Ishikawa (cell line): ENCODE data around the gene CTDP1.

Source experiments
- NFIC ChIP-seq: IDR thresholded peaks from 2 replicates; pipeline ENCODE4 v1.6.1; 2012
- RAD21 ChIP-seq: IDR thresholded peaks from 2 replicates; pipeline ENCODE4 v1.6.1; 2012; ENCODE audit warnings: low read depth
- TAF1 ChIP-seq: IDR thresholded peaks from 2 replicates; pipeline ENCODE4 v1.6.1; 2012; ENCODE audit warnings: low read depth, mild to moderate bottlenecking
- TF ChIP-seq, protein P1 (sequence below): IDR thresholded peaks from 2 replicates; pipeline ENCODE4 v1.6.1; 2012
- TF ChIP-seq, protein P2 (sequence below): IDR thresholded peaks from 2 replicates; pipeline ENCODE4 v1.6.1; 2012

DNA sequence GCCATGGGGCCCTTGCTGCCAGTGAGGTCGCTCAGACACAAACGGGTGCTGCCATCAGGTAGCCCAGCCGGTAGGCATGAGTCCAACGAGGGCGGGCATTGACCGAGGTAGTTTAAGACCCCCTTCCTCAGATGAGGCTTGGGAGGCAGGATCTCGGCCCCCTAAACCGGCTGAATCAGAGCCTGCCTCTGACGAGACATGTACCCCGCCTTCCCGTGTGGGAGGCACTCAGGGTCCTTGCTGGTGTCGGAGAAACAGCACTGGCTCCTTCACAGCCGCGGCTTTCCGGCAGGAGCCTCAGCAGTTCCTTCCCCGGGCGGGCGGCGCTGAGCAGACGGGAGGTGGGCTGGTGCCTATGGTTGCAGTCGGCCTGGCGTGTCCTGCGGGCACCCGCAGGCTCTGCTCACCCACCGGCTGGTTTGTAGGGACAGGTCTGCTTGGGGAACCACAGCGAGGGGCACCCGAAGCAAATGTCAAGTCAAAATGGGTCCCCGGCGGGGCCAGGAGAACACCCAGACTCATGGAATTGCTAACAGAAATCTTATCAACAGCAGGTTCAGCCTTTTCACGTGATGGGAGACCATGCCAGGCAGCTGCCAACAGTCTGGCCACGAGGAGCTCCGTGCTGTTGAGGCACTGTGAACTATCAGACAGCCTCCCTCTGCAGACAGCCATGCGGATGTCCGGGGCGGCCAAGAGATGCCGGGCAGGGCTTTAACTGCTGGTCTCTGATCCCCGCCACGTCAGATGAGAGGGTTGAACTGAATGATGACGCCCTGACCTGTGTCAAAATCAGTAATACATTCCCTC, 121.0 kb downstream of the CTDP1 start:
- TF ChIP-seq, protein P1, sequence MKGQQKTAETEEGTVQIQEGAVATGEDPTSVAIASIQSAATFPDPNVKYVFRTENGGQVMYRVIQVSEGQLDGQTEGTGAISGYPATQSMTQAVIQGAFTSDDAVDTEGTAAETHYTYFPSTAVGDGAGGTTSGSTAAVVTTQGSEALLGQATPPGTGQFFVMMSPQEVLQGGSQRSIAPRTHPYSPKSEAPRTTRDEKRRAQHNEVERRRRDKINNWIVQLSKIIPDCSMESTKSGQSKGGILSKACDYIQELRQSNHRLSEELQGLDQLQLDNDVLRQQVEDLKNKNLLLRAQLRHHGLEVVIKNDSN, result no peak
- TF ChIP-seq, protein P2, sequence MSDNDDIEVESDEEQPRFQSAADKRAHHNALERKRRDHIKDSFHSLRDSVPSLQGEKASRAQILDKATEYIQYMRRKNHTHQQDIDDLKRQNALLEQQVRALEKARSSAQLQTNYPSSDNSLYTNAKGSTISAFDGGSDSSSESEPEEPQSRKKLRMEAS, result no peak
- TF ChIP-seq TAF1 (no peak), NFIC (no peak), RAD21 (no peak)
